GM19438 (cell line): ENCODE measurements around the gene AOPEP.

Source experiments
- ATAC-seq: cut with Tn5 transposase; IDR thresholded peaks from one replicate; pipeline ENCODE4 v1.9.1; 2021; ENCODE audit warnings: low read depth; ENCODE audit not compliant: unreplicated experiment

Gene AOPEP

DNA sequence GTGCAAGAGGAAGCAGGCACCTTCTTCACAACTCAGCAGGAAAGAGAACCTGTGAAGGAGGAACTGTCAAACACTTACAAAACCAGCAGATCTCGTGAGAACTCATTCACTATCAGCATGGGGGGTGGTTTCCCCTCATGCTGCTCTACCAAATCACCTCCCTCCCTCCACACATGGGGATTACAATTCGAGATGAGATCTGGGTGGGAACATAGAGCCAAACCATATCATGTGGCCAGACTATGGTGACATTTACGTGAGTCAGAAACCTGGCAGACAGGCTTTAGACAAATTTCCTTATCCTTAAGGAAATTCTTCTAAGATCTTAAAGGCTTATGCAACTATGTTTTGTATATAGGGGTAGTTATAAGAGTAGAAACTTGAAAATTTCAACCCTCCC lies 8.7 kb upstream of the AOPEP start:
- no peak for ATAC-seq

- no peak for ATAC-seq
Observed at GRCh38 chr9:94718936-94719335, 7.6 kb upstream of the AOPEP start.

- ATAC-seq, result no peak
Observed at GRCh38 chr9:94719878-94720277, 6.6 kb upstream of the AOPEP start.

DNA sequence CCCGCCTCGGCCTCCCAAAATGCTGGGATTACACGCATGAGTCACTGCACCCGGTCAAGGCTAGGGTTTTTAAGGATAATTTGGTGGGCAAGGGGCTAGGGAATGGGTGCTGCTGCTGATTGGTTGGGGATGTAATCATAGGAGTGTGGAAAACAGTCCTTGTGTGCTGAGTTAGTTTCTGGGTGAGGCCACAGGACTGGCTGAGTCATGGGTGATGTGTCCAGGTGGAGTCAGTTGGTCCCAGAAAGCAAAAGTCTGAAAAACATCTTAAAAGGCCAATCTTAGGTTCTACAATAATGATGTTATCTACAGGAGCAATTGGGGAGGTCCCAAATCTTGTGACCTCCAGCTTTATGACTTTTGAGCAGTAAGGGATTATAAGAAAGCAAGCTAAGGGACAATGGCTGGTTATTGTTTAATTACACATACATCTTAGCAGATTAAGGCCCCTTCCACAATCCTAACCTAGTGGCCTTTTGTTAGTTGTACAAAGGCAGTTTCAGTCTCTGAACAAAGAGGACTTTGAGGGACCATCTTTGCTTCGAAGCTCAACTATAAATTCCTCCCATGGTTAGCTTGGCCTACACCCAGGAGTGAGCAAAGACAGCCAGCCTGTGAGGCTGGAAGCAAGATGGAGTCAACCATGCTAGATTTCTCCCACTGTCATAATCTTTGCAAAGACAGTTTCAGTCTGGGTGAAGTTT lies 5.5 kb upstream of the AOPEP start:
- ATAC-seq, result no peak

GRCh38 chr9:94721754-94722153 lies 4.7 kb upstream of the AOPEP start:
- ATAC-seq, result no peak

- ATAC-seq, result no peak
Observed at GRCh38 chr9:94725293-94725692, 1.2 kb upstream of the AOPEP start.

- ATAC-seq, result no peak
Observed at GRCh38 chr9:94728719-94729118, 2.2 kb downstream of the AOPEP start.

GRCh38 chr9:94729199-94729598 lies 2.7 kb downstream of the AOPEP start:
- ATAC-seq, result no peak

GRCh38 chr9:94734054-94734754 lies 7.7 kb downstream of the AOPEP start:
- no peak for ATAC-seq

DNA sequence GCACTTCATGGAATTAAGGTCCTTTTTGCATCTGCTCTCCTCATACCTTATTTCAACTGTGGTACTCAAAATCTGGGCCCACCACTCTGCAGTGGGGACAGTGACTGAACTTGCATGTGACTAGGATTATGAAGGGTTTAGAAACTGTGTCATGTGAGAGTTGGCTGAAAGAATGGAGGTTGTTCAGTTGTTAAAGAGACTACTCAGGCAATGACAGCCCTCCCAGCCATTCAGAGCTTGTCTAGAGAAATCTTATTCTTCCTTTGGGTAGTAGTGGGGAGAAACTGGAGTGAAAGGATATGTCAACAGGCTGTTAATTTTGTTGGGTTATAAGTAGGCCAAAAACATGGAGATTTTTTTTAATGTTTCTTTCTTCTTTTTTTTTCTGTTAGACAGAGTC lies 10.3 kb downstream of the AOPEP start:
- ATAC-seq, result no peak

DNA sequence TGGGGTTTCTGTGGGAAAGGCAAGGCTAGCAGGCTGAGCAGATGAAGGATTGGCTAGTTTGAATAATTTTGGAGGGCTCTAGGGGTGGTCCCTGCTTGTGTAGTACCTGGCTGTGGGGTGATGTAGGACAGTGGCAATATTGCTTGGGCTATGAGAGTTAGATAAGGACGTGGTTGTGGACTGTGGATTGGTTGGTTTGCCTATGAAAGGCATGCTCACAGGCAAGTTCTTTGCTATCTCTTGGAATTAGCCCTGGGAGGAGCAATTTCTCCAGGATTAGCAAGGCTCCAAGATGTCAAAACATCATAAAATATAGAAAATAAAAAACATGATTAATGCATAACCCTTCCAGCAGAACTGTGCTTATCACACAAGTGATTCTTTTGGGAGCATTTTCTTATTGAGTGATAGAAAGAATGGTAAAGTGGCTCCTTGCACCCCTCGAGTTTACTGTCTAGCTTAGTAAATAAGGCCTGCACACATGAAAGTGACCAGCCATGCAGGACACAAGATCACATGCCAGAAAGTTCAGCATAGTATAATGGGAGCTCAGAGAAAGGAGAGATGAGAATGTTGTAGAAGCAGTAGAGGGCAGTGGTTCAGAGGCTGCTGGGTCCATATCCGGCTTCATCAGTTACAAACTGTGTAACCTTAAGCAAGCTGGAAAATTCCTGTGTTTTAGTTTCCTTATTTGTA lies 13.8 kb downstream of the AOPEP start:
- no peak for ATAC-seq

DNA sequence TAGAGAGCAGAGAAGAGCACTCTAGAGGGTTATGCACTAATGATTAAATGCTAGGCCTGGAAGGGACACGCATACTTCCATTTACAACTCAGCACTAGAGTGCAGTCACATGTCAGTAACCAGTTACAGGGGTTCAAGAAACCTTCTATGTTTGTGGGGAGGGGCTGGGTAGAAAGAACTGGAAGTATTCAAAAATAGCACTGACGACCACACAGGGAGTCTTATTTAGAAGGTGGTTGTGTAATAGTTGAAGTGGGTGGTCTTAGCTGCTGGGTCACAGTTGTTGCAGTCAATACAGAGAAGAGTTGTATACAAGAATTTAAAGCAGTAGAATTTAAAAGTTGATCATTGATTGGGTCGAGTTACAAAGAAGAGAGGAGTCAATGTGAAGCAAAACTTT lies 15.4 kb downstream of the AOPEP start:
- ATAC-seq, result no peak

DNA sequence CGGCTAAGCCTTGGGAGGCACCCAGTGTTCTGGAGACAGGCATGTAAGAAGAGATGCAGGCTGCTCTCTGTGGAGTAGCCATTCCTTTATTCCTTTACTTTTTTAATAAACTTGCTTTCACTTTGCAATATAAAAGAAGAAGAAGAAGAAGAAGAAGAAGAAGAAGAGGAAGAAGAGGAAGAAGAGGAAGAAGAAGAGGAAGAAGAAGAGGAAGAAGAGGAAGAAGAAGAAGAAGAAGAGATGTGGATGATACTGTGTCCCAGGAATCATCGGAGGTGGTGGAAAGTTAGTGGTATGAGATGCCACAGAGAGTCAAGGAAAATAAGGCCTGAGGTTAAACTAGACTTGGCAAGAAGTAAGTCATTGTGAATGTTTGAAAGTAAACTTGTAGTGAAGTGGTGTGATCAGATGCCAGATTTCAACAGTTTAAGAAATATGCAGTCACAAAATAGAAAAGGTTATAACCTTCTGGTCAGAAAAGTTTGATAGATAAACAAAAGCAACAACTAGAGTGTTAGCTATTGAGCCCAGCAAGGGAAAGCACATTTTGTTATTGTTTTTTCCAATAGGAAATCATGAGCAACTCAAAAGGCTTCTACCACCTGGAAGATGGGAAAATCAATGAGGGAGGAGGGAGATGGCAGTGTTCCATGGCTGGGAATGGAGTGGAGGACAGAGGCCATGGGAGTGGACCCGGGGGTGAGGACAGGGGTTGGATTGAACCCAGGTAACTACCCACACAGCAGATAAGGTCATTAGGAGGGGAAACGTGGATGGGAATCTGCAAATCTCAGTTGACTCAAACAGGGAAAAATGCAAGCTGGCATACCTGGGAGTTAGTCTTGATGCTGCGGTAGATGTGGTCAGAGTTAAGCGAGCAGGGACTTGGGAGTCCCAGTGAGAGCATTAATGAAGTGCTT lies 16.8 kb downstream of the AOPEP start:
- ATAC-seq, result no peak

DNA sequence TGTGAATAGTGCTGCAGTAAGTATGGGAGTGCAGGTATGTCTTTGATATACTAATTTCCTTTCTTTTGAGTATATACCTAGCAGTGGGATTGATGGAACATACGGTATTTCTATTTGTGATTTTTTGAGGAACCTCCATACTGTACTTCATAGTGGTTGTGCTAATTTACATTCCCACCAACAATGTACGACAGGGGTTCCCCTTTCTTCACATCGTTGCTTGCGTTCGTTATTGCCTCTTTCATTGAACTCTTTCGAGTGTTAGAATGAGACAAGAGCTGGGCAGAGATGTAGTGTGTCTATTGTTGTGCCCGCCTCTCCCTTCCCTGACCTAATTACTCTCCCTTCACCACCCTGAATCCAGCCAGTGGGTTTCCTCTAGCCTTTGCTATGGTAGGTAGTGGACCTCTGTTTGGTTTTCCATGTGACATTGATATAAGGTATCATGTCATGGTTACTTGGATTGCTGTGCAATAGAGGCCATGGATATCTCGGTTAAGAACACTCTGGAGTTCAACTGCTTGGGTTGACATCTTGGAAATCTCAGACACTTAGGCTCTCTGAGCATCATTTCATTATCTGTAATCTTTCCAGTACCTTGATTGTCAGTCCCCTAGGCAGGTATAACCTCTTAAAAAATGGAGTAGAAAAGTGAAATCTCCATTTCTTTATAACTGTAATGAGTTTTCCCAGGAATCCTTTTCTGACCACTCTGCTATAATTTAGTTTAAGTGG lies 19.5 kb downstream of the AOPEP start:
- no peak for ATAC-seq

DNA sequence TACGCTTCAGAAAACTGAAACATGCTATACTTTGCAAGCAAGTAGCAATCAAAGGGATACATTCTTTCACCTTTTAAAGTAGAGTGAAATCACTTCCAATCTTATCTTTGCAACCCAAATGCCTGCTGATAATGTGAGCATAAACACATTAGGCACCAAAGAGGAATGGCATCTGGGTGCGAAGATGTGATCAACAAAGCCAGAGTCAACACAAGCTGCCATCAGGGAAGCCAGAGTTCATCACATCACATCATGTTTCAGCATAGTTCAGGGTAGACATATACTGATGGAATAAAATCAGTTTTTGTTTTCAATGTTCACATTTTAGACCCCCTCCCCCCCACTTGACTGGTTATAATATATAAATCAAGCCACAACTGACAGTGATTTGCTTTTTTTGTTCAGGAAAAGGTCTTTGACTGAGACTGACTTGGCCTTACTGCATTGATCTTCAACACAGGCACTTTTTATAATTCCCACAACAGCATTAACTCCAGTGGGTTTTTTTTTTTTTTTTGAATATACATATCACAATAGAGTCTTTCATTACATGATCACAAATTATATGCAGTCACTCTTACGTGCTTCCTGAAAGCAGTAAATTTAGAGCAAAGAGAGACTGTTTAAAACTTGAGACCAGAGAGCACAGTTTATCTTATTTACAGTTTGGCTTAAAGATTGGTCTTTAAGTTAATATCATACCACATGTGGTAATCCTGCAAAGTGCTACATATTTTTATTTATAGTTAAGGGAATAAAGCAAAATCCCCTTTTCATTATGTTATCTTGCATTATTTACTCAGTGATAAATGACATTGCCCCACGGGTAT lies 20.3 kb downstream of the AOPEP start:
- no peak for ATAC-seq

DNA sequence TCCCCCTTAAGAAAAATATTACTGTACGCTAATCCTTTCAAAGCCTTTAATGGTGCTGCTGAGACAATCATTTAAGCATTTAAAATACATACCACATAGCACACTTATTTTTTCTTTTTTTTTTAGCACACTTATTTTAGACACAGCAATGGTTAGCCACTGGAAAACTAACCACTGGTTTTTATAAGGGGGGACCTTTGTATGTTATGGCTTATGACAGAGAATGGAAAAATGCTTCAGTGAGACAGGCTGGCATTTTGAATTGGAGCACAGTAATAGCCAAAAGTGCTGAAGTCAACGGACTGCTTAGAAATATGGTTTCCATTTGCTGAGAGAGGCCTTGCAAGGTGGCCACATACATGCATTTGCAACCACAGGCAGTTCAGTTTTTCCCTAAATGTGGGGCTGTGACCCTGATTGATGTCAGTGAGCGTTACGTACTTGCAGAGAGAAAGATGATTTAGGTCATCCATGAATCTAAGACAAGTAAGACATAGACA lies 28.5 kb downstream of the AOPEP start:
- no peak for ATAC-seq

GRCh38 chr9:94757158-94757557 lies 30.7 kb downstream of the AOPEP start:
- no peak for ATAC-seq

DNA sequence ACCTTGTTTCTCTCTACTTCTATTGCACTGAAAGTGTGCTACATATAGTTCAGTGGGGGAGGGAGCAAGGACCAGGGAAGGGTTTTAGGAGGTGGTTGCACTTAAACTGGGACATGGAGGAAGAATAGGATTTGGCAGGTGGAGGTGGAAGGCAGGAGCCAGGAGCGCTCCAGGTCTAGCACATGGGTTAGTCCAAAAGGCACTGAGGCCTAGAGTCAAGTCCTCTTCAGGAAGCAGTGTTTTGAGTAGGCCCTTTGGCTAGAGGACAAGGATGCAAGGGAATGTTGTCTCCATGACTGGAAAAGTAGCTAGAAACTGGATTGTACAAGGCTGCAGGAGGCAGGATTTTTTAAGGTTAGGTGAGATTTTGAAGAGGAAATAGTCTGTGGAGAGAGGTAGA lies 31.5 kb downstream of the AOPEP start:
- ATAC-seq, result no peak

DNA sequence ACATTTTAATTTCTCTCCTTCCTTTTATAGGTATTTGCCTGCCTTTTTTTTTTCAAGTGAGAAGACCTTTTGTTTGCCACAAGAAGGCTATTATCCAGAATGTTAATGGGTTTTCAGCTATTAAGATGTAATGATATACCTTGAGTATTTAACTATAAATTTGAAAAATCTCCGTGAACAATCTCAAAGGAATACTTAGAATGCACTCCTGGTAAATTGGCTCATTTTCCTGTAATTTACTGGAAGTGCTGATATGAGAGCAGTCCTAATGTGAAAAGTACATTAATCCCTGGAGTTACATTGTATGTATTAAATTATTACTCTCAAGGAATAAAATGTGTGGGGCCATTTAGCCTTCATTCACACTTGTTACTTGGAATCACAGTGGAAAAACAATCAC lies 32.4 kb downstream of the AOPEP start:
- no peak for ATAC-seq
